Skeletal muscle cell (primary cell): ENCODE measurements around the gene ACVR2A.

Source experiments
- DNase-seq: peaks from one replicate; pipeline ENCODE4 v3.0.0-alpha.2; 2010; ENCODE audit warnings: low read depth
- H3K4me3 ChIP-seq: 2 replicates; pipeline ENCODE4 v1.5.1; 2011; ENCODE audit warnings: low read depth, mild to moderate bottlenecking, control low read depth, low read length, moderate library complexity

ACVR2A gene

GRCh38 chr2:147844697-147845410 is at the start of gene ACVR2A:
Gene ACVR2A, plus strand, starts transcription at chr2:147845029. Its CDS starts 124 bp downstream, at chr2:147845153.
- peak within 1 kb of the TSS; percentile 75 for H3K4me3 ChIP-seq
- DNase-seq, result no peak

GRCh38 chr2:147800316-147800715 is 44.5 kb upstream of the ACVR2A start:
- H3K4me3 ChIP-seq, result no peak overlapping the region
- no peak for DNase-seq

- H3K4me3 ChIP-seq, result no peak overlapping the region
- no peak for DNase-seq
Measured at GRCh38 chr2:147806846-147807245, 38.0 kb upstream of the ACVR2A start.

GRCh38 chr2:147808520-147808919 is 36.3 kb upstream of the ACVR2A start:
- DNase-seq, result no peak
- H3K4me3 ChIP-seq, result no peak overlapping the region

GRCh38 chr2:147810883-147811765 is 33.7 kb upstream of the ACVR2A start:
- no peak overlapping the region for H3K4me3 ChIP-seq
- no peak for DNase-seq

- DNase-seq, result peak; percentile 31
- no peak overlapping the region for H3K4me3 ChIP-seq
Measured at GRCh38 chr2:147818741-147819140, 26.1 kb upstream of the ACVR2A start.

GRCh38 chr2:147824620-147825019 is 20.2 kb upstream of the ACVR2A start:
- DNase-seq, result no peak
- no peak overlapping the region for H3K4me3 ChIP-seq

- DNase-seq, result no peak
- no peak overlapping the region for H3K4me3 ChIP-seq
Measured at GRCh38 chr2:147826278-147827087, 18.3 kb upstream of the ACVR2A start.

GRCh38 chr2:147827088-147827375 is 17.8 kb upstream of the ACVR2A start:
- no peak overlapping the region for H3K4me3 ChIP-seq
- DNase-seq, result no peak

GRCh38 chr2:147829106-147829505 is 15.7 kb upstream of the ACVR2A start:
- DNase-seq, result peak; percentile 53
- H3K4me3 ChIP-seq, result no peak overlapping the region

- no peak overlapping the region for H3K4me3 ChIP-seq
Measured at GRCh38 chr2:147836099-147836498, 8.7 kb upstream of the ACVR2A start.

GRCh38 chr2:147843391-147843863 is 1.4 kb upstream of the ACVR2A start:
- H3K4me3 ChIP-seq, result peak overlapping the region; percentile 73
- DNase-seq, result no peak

More at GRCh38 chr2:147836099-147836498, 8.7 kb upstream of the ACVR2A start:
- DNase-seq, result no peak

GRCh38 chr2:147843864-147844696 is 749 bp upstream of the ACVR2A start:
- DNase-seq, result peak; percentile 68
- peak overlapping the region; percentile 75 for H3K4me3 ChIP-seq

- peak overlapping the region; percentile 75 for H3K4me3 ChIP-seq
- DNase-seq, result no peak
Measured at GRCh38 chr2:147845411-147845971, 662 bp downstream of the ACVR2A start.

GRCh38 chr2:147846412-147847081 is 1.7 kb downstream of the ACVR2A start:
- no peak for DNase-seq
- H3K4me3 ChIP-seq, result peak overlapping the region; percentile 75

- no peak for DNase-seq
- no peak overlapping the region for H3K4me3 ChIP-seq
Measured at GRCh38 chr2:147847746-147848391, 3.0 kb downstream of the ACVR2A start.

GRCh38 chr2:147850838-147851237 is 6.0 kb downstream of the ACVR2A start:
- H3K4me3 ChIP-seq, result no peak overlapping the region
- DNase-seq, result no peak
